Stimulated activated naive B cell treated with anti-CD40 and anti-IgM and Interleukin-4, amounts not matched to agents 10 μg/mL and 1 μg/mL and 100 μg/mL, for 72 hours (primary cell): ENCODE results near the gene IFI44.

Experiments
- ATAC-seq, 2 donors: fragments of 150-1000 bp; cut with Tn5 transposase; replicated peaks; 2 replicates each; pipeline ENCODE4 v1.10.0; 2021; ENCODE audit warnings: moderate library complexity in 1 of 2
- DNase-seq: peaks from one replicate; pipeline ENCODE4 v3.0.0; 2021
- H3K27ac Mint-ChIP-seq: one replicate; pipeline ENCODE4 v1.8.0; 2022; ENCODE audit warnings: mild to moderate bottlenecking, mixed read lengths
- H3K27me3 Mint-ChIP-seq, 2 donors: one replicate each; pipeline ENCODE4 v1.8.0; 2022; ENCODE audit warnings: mixed read lengths in 2 of 2
- H3K36me3 Mint-ChIP-seq, 2 donors: one replicate each; pipeline ENCODE4 v1.8.0; 2022; ENCODE audit warnings: mixed read lengths in 2 of 2, mild to moderate bottlenecking in 1 of 2
- H3K4me1 Mint-ChIP-seq, 2 donors: one replicate each; pipeline ENCODE4 v1.8.0; 2022; ENCODE audit warnings: mixed read lengths in 2 of 2, mild to moderate bottlenecking in 1 of 2
- H3K4me3 Mint-ChIP-seq, 2 donors: one replicate each; pipeline ENCODE4 v1.8.0; 2022; ENCODE audit warnings: mild to moderate bottlenecking in 2 of 2, mixed read lengths in 2 of 2, moderate library complexity in 1 of 2
- H3K9me3 Mint-ChIP-seq, 2 donors: one replicate each; pipeline ENCODE4 v1.8.0; 2022; ENCODE audit warnings: mixed read lengths in 2 of 2, mild to moderate bottlenecking in 1 of 2

The IFI44 gene

GRCh38 chr1:78702426-78702825 is 52.8 kb downstream of the IFI44 start:
- Mint-ChIP-seq H3K27ac (no peak overlapping the region), H3K27me3 (peaks cover 6 to 22% of the 10 kb centered on the region in 2 donors), H3K4me1 (no peaks in the 10 kb centered on the region), H3K9me3 (peaks cover 11 to 16% of the 10 kb centered on the region in 2 donors), H3K36me3 (peaks cover 0 to 2% of the 10 kb centered on the region in 2 donors), H3K4me3 (no peak overlapping the region)
- ATAC-seq (peak in 1 of 2 donors; percentile 21), DNase-seq (no peak)

- no peak for ATAC-seq
- Mint-ChIP-seq H3K27me3 (peaks cover 6 to 22% of the 10 kb centered on the region in 2 donors), H3K4me3 (no peak overlapping the region), H3K4me1 (no peaks in the 10 kb centered on the region), H3K36me3 (peaks cover 0 to 2% of the 10 kb centered on the region in 2 donors), H3K9me3 (peaks cover 11 to 16% of the 10 kb centered on the region in 2 donors), H3K27ac (no peak overlapping the region)
- no peak for DNase-seq
These were observed 54.2 kb downstream of the IFI44 start for GRCh38 chr1:78703806-78704205.

- Mint-ChIP-seq H3K4me1 (no peaks in the 10 kb centered on the region), H3K9me3 (no peaks in the 10 kb centered on the region), H3K27ac (no peak overlapping the region), H3K4me3 (no peak overlapping the region), H3K27me3 (no peaks in the 10 kb centered on the region), H3K36me3 (no peaks in the 10 kb centered on the region)
- DNase-seq (no peak), ATAC-seq (no peak)
These were observed 62.9 kb downstream of the IFI44 start for GRCh38 chr1:78712467-78713051.

- Mint-ChIP-seq H3K27me3 (no peaks in the 10 kb centered on the region), H3K4me1 (no peaks in the 10 kb centered on the region), H3K36me3 (no peaks in the 10 kb centered on the region), H3K27ac (no peak overlapping the region), H3K4me3 (no peak overlapping the region), H3K9me3 (no peaks in the 10 kb centered on the region)
- DNase-seq = no peak
- no peak for ATAC-seq
These were observed 63.7 kb downstream of the IFI44 start for GRCh38 chr1:78713297-78713696.
